ENCODE data around the gene LILRA2.

DNA sequence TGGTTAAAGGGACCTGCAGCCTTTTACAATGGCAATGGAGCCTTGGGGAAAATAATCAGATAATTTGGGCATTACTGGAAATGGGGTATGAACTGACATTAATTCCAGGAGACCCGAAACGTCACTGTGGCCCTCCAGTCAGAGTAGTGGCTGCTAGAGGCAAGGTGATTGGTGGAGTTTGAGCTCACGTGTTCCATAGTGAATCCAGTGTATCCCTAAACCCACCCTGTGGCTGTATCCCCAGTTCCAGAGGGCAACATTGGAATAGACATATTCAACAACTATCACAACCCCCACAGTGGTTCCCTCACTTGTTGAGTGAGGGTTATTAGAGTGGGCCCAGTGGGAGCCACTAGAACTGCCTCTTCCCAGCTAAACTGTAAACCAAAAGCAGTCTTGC lies 3.3 kb upstream of the LILRA2 start:
- TF ChIP-seq, protein P1, sequence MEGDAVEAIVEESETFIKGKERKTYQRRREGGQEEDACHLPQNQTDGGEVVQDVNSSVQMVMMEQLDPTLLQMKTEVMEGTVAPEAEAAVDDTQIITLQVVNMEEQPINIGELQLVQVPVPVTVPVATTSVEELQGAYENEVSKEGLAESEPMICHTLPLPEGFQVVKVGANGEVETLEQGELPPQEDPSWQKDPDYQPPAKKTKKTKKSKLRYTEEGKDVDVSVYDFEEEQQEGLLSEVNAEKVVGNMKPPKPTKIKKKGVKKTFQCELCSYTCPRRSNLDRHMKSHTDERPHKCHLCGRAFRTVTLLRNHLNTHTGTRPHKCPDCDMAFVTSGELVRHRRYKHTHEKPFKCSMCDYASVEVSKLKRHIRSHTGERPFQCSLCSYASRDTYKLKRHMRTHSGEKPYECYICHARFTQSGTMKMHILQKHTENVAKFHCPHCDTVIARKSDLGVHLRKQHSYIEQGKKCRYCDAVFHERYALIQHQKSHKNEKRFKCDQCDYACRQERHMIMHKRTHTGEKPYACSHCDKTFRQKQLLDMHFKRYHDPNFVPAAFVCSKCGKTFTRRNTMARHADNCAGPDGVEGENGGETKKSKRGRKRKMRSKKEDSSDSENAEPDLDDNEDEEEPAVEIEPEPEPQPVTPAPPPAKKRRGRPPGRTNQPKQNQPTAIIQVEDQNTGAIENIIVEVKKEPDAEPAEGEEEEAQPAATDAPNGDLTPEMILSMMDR (IDR thresholded peaks at IDR 0.05) = no peak
- TF ChIP-seq POLR2AphosphoS5 (IDR thresholded peaks at IDR 0.05) = no peak

Data from prostate gland (tissue), 2 donors.